Omental fat pad (tissue), 4 donors: ENCODE results near the gene CHI3L1. TPM values are rescaled to one million over a fixed set of nuclear protein-coding genes. Genes with fewer than 3 reads are reported as not detected.
A peak's percentile ranks its signal among the peaks of the same experiment; 100 is the strongest.
"Not testable (repeated sequence)": the region's sequence is repeated elsewhere in the genome, so short reads cannot be mapped to it uniquely, and the experiment has no call there.

ENCODE experiments used
- ATAC-seq: fragments of 150-250 bp; one replicate; pipeline ENCODE4 v1.9.1; 2016; ENCODE audit warnings: mild to moderate bottlenecking, moderate library complexity; ENCODE audit not compliant: low FRiP score
- DNase-seq: peaks from one replicate; pipeline ENCODE4 v3.0.0-alpha.2; 2019; ENCODE audit warnings: low spot score
- CTCF ChIP-seq, 3 donors: fragments of 450-650 bp; IDR thresholded peaks; one replicate each; pipeline ENCODE4 v1.5.1; 2016 to 2017; ENCODE audit warnings: antibody characterized with exemption in 3 of 3, mild to moderate bottlenecking in 3 of 3, moderate library complexity in 2 of 3
- total RNA-seq, 4 donors: library from RNA; depleted of rRNA; stranded (reverse); fragments of >200 nt; gene quantifications; one replicate each; pipeline ENCODE4 v1.1.0, GENCODE V29; 2016

Gene CHI3L1
- total RNA-seq = 100 to 1,000 TPM in 2 of 4 donors, 10 to 100 TPM in 1, under 1 TPM in 1; 0.47 to 338 (median 124) TPM

DNA sequence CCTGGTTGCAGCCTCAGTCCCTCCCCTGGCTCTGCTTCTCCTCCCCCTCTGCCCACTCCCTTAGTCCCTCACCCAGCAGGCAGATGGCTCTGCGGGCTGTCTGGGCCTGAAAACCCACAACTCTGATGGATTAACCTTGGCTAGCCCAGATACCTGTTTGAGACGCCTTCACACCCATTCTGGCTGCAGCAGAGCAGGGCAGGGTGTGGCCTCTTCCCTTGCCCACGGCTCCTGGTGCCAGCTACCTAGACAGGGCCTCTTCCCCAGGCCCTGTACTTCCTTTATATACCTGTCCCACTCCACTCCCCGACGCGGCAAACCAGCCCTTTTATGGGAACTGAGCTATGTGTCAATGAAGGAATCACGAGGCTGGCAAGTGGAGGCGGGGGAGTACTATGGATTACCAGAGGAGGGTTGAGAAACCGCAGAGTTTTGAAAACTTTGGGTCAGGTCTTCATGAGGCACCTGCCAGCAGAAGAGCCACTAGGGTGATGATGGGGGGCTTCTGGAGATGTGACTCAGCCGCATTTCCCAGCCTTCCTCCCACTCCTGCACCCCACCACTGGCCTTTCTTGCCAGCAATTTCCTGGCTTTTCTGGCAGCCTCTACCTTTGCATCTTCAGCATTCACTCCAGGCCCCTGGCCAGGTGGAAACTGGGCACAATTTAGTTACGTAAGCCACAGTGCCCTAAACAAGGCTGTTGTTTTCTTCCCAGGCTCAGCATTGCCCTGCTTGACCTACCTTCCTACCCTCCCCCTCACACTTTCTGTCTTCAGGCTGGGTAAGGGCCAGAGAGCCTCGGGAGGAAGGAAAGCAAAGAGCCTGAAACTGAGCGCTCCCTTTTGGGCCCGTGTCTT is at the start of gene CHI3L1:
Gene CHI3L1 (minus strand): TSS at position 259 of the 858 bp plus-strand sequence. CDS start 81 bp downstream, at position 178.
- ATAC-seq = peak; percentile 89
- no peak for TF ChIP-seq CTCF (IDR thresholded peaks at IDR 0.05)
- peak; percentile 80 for DNase-seq

GRCh38 chr1:203234901-203235300 is 48.4 kb upstream of the CHI3L1 start:
- not testable (repeated sequence) for ATAC-seq, DNase-seq

GRCh38 chr1:203229471-203230135 is 43.1 kb upstream of the CHI3L1 start, which contains the start of gene CHIT1:
Gene CHIT1 (minus strand): TSS chr1:203229673. CDS start chr1:203229636, 37 bp downstream.
- DNase-seq = no peak
- ATAC-seq = no peak
- no peak for TF ChIP-seq CTCF (IDR thresholded peaks at IDR 0.05)

DNA sequence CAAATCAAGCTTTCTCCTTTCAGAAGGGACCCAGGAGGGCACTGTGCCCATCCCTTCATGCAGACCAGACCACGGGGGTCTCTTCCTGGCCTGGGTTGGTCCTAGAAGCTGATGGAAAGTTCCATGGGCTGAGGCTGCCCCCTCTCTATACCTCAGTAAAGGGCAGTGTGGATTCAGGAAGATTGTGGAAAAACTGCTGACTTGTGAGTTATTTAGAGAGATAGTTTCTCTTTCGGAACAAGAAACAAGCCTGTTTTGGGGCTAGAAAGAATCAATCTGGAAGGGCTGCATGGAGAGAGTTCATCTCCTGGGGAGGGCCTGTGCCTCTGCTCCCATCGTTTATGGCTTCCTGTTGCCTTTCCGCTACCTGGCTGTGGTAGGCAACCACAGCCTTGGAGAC is 42.2 kb upstream of the CHI3L1 start:
- ATAC-seq = no peak
- no peak for DNase-seq
- no peak for TF ChIP-seq CTCF (IDR thresholded peaks at IDR 0.05)

DNA sequence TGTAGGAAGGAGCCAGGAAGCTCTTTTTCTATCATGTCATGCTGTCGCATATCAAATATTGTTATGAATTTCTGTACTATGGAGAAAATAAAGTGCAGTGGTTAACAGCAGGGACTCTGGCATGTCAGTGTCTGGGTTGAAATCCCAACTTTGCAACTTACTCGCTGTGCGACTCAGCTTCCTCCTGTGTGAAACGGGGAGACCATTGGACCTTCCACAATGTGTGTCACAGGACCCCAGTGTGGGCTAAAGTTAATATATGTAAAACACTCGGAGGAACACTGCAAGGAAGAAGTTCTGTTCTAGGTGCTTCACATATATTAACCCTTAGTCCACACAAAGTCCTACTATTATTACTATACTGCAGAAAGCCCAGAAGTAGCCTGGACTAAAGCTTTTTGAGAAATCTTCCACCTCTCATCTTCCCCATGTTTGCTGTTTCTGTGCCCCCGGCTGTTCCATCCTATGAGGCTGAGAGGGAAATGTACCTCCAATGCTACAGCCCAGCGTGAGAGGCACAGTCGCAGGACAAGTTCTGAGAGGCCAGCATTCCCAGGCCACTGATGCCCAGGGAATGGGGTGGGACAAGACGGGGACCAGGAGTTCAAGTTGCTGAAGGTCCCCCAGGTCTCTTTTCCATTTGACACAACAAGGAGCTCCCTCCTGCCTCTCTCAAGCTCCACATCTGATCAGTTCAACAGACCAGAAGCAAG is 41.0 kb upstream of the CHI3L1 start:
- DNase-seq = no peak
- ATAC-seq = no peak
- TF ChIP-seq CTCF (IDR thresholded peaks at IDR 0.05) = no peak

DNA sequence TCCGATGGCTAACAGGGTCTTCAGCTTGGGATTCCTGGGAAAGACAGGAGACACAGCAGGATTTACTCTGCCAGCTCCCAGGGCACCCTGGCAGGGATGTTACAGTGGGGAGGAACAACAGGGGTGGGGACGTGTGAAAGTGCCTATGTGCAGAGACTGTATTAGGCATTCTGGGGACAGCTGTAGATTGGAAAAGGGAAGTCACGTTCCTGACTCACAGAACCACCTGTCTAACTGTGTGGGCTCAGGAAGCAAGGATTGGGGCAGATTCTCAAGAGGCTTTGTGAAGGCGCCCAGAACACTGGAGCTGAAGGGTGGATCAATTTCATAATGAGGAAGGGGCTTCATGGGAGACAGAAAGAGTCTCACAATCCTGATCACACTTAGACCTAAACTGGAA is 38.6 kb upstream of the CHI3L1 start:
- ATAC-seq = no peak
- DNase-seq = no peak
- no peak for TF ChIP-seq CTCF (IDR thresholded peaks at IDR 0.05)
